ENCODE data around the gene AFF3. TPM values are rescaled to one million over a fixed set of nuclear protein-coding genes. Genes with fewer than 3 reads are reported as not detected.

The AFF3 gene
- total RNA-seq, 4 donors from 2014 or later = 3.1 to 5.0 (median 3.7) TPM

DNA sequence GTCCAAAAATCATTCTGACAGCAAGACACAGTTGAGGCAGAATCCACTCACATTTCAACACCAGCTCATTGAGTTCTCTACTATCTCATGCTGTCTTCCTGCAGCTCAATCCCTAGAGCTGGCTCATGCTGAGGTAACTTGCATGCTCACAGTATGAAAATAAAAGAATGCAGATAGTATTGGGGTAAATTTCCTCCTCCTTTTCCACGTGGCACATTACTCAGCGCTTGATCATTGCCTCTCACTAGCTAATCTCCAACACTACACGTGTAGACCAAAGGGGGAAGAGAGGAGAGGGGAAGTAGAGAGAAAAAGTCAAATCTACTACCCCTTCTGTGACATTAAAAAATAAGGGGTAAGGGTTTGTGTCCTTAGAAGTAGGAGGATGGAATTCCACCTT is 300.6 kb downstream of the AFF3 start:
- 74% methylated on average over 3 of the region's 3 CpGs for WGBS
- no peak overlapping the region for H3K4me3 ChIP-seq
- no peaks in the 10 kb centered on the region for H3K36me3 ChIP-seq
- no peaks in the 10 kb centered on the region for H3K27me3 ChIP-seq
- TF ChIP-seq POLR2AphosphoS5 (IDR thresholded peaks at IDR 0.05) (no peak), EP300 (IDR thresholded peaks at IDR 0.05) (no peak)
- TF ChIP-seq, protein P1, sequence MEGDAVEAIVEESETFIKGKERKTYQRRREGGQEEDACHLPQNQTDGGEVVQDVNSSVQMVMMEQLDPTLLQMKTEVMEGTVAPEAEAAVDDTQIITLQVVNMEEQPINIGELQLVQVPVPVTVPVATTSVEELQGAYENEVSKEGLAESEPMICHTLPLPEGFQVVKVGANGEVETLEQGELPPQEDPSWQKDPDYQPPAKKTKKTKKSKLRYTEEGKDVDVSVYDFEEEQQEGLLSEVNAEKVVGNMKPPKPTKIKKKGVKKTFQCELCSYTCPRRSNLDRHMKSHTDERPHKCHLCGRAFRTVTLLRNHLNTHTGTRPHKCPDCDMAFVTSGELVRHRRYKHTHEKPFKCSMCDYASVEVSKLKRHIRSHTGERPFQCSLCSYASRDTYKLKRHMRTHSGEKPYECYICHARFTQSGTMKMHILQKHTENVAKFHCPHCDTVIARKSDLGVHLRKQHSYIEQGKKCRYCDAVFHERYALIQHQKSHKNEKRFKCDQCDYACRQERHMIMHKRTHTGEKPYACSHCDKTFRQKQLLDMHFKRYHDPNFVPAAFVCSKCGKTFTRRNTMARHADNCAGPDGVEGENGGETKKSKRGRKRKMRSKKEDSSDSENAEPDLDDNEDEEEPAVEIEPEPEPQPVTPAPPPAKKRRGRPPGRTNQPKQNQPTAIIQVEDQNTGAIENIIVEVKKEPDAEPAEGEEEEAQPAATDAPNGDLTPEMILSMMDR (IDR thresholded peaks at IDR 0.05) = no peak
- H3K4me1 ChIP-seq = no peaks in the 10 kb centered on the region
- H3K27ac ChIP-seq = no peak overlapping the region
- no peak for DNase-seq (ENCODE audit: low spot score in 2 of 2)
- H3K9me3 ChIP-seq = no peaks in the 10 kb centered on the region

DNA sequence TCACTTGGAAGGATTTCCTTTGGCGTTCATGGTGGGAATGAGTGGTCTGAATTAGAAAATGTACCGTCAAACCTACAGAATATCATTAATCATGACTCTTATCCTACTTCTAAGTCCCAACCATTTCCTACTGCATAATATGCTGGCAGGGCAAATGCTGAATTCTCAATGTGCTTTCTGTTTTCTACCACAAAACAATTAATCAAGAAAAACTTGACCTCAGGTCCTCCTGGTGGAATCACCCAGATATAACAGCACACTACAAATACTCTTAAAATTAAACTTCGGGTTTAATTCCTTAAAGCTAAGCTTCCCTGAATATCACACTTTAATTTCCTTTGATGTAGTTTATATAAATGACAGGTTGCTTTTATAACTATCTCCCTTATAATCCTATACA is 301.6 kb downstream of the AFF3 start:
- 92% methylated on average over 3 of the region's 3 CpGs for WGBS
- DNase-seq (ENCODE audit: low spot score in 2 of 2) = no peak
- TF ChIP-seq, protein P1 (IDR thresholded peaks at IDR 0.05) = no peak
- TF ChIP-seq POLR2AphosphoS5 (IDR thresholded peaks at IDR 0.05) (no peak), EP300 (IDR thresholded peaks at IDR 0.05) (no peak)
- Histone ChIP-seq H3K9me3 (no peaks in the 10 kb centered on the region), H3K36me3 (no peaks in the 10 kb centered on the region), H3K4me3 (no peak overlapping the region), H3K27ac (no peak overlapping the region), H3K4me1 (no peaks in the 10 kb centered on the region), H3K27me3 (no peaks in the 10 kb centered on the region)

DNA sequence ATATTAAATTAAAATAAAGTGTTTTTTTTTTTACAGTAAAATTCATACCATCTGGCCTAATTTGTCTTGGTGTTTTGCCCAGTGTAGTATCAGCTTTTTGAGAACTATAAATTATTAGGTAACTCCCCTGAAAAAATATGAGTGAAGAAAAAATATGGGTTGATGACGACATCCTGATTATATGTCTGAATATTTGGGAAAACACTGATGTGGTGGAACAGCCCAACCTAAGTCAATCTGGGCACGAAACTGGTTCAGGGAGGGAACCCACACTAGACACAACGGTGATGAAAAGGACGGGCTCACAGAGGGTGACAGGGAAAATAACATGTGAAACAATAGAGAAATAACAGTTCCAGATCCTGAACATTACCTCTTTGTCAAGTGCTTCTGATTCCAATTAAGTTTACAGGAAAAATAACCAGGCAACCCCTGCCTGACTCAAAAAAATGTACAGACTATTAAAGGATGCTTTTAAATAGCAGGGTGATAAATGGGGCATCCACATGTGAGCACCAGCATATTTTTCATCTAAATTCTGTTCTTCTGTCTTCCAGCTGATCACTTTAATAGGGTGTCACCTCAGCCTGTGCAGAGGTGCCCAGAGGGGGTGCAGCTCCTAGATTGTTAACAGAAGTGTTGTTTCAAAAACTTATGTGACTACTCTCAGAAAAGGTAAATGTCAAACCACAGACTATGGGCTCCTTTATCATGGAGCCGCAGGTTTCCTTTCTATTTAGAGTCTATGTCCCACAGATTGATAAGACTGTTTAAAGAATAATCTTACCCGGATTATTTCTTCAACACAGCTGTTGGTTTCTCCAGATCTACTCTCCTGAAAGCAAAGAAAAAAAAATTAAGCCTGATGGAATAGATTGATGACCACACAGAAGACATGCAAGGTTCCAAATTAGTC is 305.4 kb downstream of the AFF3 start:
- DNase-seq (ENCODE audit: low spot score in 2 of 2) = no peak
- Histone ChIP-seq H3K27me3 (no peaks in the 10 kb centered on the region), H3K27ac (no peak overlapping the region), H3K4me3 (no peak overlapping the region), H3K9me3 (no peaks in the 10 kb centered on the region), H3K36me3 (no peaks in the 10 kb centered on the region), H3K4me1 (no peaks in the 10 kb centered on the region)
- TF ChIP-seq, protein P1 (IDR thresholded peaks at IDR 0.05) = no peak
- no peak for TF ChIP-seq POLR2AphosphoS5 (IDR thresholded peaks at IDR 0.05)
- no peak for TF ChIP-seq EP300 (IDR thresholded peaks at IDR 0.05)
- no peak for TF ChIP-seq POLR2A (IDR thresholded peaks at IDR 0.05)
- 43% methylated on average over 6 of the region's 6 CpGs for WGBS

GRCh38 chr2:99834426-99834825 is 308.0 kb downstream of the AFF3 start:
- H3K4me1 ChIP-seq = no peaks in the 10 kb centered on the region
- TF ChIP-seq EP300 (IDR thresholded peaks at IDR 0.05) (no peak), POLR2A (IDR thresholded peaks at IDR 0.05) (no peak), POLR2AphosphoS5 (IDR thresholded peaks at IDR 0.05) (no peak)
- TF ChIP-seq, protein P1 (IDR thresholded peaks at IDR 0.05) = no peak
- no peak for DNase-seq (ENCODE audit: low spot score in 2 of 2)
- no peaks in the 10 kb centered on the region for H3K36me3 ChIP-seq
- H3K9me3 ChIP-seq = no peaks in the 10 kb centered on the region
- H3K27me3 ChIP-seq = no peaks in the 10 kb centered on the region
- 60% methylated on average over 6 of the region's 6 CpGs for WGBS
- no peak overlapping the region for H3K4me3 ChIP-seq
- H3K27ac ChIP-seq = no peak overlapping the region

DNA sequence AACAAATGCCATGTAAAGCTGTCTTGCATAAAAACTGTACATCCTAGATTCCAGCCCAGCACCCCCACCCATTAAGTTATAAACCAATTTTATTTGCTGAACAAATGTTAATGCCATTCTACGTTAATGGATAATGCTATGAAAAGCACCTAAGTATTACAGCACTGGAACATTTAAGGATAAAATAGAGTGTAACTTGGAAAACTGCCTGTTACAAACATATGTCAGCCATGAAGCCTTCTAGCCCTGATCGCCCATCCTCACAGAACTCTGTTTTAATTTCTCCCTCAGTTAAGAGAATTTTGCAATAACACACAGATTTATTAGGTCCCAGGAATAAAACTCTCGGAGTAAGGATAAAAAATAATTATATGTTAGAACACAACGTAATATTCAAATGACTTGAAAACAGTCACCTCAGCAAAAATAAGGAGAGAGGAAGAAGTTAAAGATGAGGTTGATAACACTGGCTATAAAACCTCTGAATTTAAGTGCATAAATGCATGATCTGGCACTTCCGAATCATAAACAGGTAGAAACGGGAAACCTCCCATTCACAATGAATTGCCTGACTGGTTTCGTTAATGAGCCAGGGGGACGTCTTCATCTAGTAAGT is 308.7 kb downstream of the AFF3 start:
- H3K4me3 ChIP-seq = no peak overlapping the region
- no peaks in the 10 kb centered on the region for H3K4me1 ChIP-seq
- 52% methylated on average over 8 of the region's 8 CpGs for WGBS
- no peaks in the 10 kb centered on the region for H3K27me3 ChIP-seq
- no peak for DNase-seq (ENCODE audit: low spot score in 2 of 2)
- H3K27ac ChIP-seq = no peak overlapping the region
- TF ChIP-seq POLR2AphosphoS5 (IDR thresholded peaks at IDR 0.05) (no peak), POLR2A (IDR thresholded peaks at IDR 0.05) (no peak), EP300 (IDR thresholded peaks at IDR 0.05) (no peak)
- TF ChIP-seq, protein P1 (IDR thresholded peaks at IDR 0.05) = no peak
- no peaks in the 10 kb centered on the region for H3K36me3 ChIP-seq
- H3K9me3 ChIP-seq = no peaks in the 10 kb centered on the region
